IPS-18c (cell line): Measurements from ENCODE around the gene SNX33.
A peak's percentile ranks its signal among the peaks of the same experiment; 100 is the strongest.

Experiments used
- H3K4me3 ChIP-seq: 2 replicates; pipeline ENCODE4 v1.7.0; 2013; ENCODE audit warnings: low read depth, mild to moderate bottlenecking, low read length, moderate library complexity; ENCODE audit not compliant: insufficient read depth
- H3K9me3 ChIP-seq: one replicate; pipeline ENCODE4 v1.6.1; 2013; ENCODE audit warnings: mild to moderate bottlenecking, low read length, moderate library complexity; ENCODE audit not compliant: control insufficient read depth, insufficient read depth

SNX33 gene

GRCh38 chr15:75639191-75639708 is 8.5 kb upstream of the SNX33 start:
- H3K9me3 ChIP-seq = no peaks in the 10 kb centered on the region
- H3K4me3 ChIP-seq = peak overlapping the region; percentile 92

GRCh38 chr15:75639709-75640482 is 7.8 kb upstream of the SNX33 start, which contains the start of gene IMP3:
TSS of gene IMP3 (minus strand) at chr15:75640224. CDS start at chr15:75640168, 56 bp downstream.
- Histone ChIP-seq H3K4me3 (peak within 1 kb of the TSS; percentile 92), H3K9me3 (no peaks in the 10 kb centered on the region)

- Histone ChIP-seq H3K9me3 (no peaks in the 10 kb centered on the region), H3K4me3 (peak overlapping the region; percentile 92)
Measured at GRCh38 chr15:75640483-75641178, 7.1 kb upstream of the SNX33 start.

GRCh38 chr15:75641179-75641503 is 6.6 kb upstream of the SNX33 start:
- Histone ChIP-seq H3K4me3 (peak overlapping the region; percentile 92; the same call in 1 of the 2 replicates), H3K9me3 (no peaks in the 10 kb centered on the region)

- Histone ChIP-seq H3K9me3 (no peaks in the 10 kb centered on the region), H3K4me3 (no peak overlapping the region)
Measured at GRCh38 chr15:75641603-75642002, 6.1 kb upstream of the SNX33 start.

- Histone ChIP-seq H3K9me3 (no peaks in the 10 kb centered on the region), H3K4me3 (no peak overlapping the region)
Measured at GRCh38 chr15:75644376-75644775, 3.3 kb upstream of the SNX33 start.

GRCh38 chr15:75646112-75646943 is 1.4 kb upstream of the SNX33 start:
- H3K9me3 ChIP-seq = no peaks in the 10 kb centered on the region
- peak overlapping the region; percentile 95 for H3K4me3 ChIP-seq

- Histone ChIP-seq H3K9me3 (no peaks in the 10 kb centered on the region), H3K4me3 (peak overlapping the region; percentile 95)
Measured at GRCh38 chr15:75646944-75647364, 758 bp upstream of the SNX33 start.

- Histone ChIP-seq H3K9me3 (no peaks in the 10 kb centered on the region), H3K4me3 (peak overlapping the region; percentile 95)
Measured at GRCh38 chr15:75648156-75649000, 666 bp downstream of the SNX33 start.

- H3K9me3 ChIP-seq = no peaks in the 10 kb centered on the region
- peak overlapping the region; percentile 95 for H3K4me3 ChIP-seq
Measured at GRCh38 chr15:75649045-75649761, 1.5 kb downstream of the SNX33 start.

GRCh38 chr15:75649848-75650247 is 2.1 kb downstream of the SNX33 start:
- Histone ChIP-seq H3K9me3 (no peaks in the 10 kb centered on the region), H3K4me3 (peak overlapping the region; percentile 12; the same call in 1 of the 2 replicates)

- Histone ChIP-seq H3K9me3 (no peaks in the 10 kb centered on the region), H3K4me3 (peak overlapping the region; percentile 24)
Measured at GRCh38 chr15:75650908-75651809, 3.4 kb downstream of the SNX33 start.

- H3K4me3 ChIP-seq = 0 out of 2 replicates have a peak overlapping the region, but pooled peaks have one; percentile 24
- no peaks in the 10 kb centered on the region for H3K9me3 ChIP-seq
Measured at GRCh38 chr15:75651810-75652543, 4.3 kb downstream of the SNX33 start.

- Histone ChIP-seq H3K4me3 (no peak overlapping the region), H3K9me3 (no peaks in the 10 kb centered on the region)
Measured at GRCh38 chr15:75653347-75653913, 5.7 kb downstream of the SNX33 start.
